Stimulated activated CD4-positive, alpha-beta T cell treated with anti-CD3 and anti-CD28 coated beads, Interleukin-1b, Interleukin-23, amount 100 ng/mL, for 4 hours (primary cell): ENCODE data around the gene FOXN1.
"Not testable (repeated sequence)": the region's sequence is repeated elsewhere in the genome, so short reads cannot be mapped to it uniquely, and the experiment has no call there.

Experiments used
- DNase-seq, 2 donors: peaks; one replicate each; pipeline ENCODE4 v3.0.0-alpha.2; 2020; ENCODE audit warnings: low read depth in 2 of 2

Gene FOXN1, protein sequence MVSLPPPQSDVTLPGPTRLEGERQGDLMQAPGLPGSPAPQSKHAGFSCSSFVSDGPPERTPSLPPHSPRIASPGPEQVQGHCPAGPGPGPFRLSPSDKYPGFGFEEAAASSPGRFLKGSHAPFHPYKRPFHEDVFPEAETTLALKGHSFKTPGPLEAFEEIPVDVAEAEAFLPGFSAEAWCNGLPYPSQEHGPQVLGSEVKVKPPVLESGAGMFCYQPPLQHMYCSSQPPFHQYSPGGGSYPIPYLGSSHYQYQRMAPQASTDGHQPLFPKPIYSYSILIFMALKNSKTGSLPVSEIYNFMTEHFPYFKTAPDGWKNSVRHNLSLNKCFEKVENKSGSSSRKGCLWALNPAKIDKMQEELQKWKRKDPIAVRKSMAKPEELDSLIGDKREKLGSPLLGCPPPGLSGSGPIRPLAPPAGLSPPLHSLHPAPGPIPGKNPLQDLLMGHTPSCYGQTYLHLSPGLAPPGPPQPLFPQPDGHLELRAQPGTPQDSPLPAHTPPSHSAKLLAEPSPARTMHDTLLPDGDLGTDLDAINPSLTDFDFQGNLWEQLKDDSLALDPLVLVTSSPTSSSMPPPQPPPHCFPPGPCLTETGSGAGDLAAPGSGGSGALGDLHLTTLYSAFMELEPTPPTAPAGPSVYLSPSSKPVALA

GRCh38 chr17:28505986-28506665 lies at the start of gene FOXN1:
Gene FOXN1, plus strand, starts transcription at chr17:28506348. Its CDS starts 17,622 bp downstream, at chr17:28523970.
- no peak for DNase-seq

DNA sequence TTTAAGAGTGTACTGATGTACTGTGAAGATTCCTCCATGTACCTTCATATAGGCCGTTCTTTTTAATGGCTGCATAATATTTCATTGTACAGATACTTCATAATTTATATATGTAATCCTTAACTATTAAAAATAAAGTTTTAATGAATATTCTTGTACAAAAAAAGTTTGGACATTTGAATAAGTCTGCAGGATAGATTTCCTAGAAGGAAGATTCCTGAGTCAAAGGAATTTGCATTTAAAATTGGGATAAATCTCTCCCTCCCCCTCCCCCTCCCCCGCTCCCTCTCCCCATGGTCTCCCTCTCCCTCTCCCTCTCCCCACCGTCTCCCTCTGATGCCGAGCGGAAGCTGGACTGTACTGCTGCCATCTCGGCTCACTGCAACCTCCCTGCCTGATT lies 48.3 kb upstream of the FOXN1 start:
- no peak for DNase-seq

- DNase-seq, result not testable (repeated sequence)
Observed at GRCh38 chr17:28458881-28459280, 47.3 kb upstream of the FOXN1 start.

DNA sequence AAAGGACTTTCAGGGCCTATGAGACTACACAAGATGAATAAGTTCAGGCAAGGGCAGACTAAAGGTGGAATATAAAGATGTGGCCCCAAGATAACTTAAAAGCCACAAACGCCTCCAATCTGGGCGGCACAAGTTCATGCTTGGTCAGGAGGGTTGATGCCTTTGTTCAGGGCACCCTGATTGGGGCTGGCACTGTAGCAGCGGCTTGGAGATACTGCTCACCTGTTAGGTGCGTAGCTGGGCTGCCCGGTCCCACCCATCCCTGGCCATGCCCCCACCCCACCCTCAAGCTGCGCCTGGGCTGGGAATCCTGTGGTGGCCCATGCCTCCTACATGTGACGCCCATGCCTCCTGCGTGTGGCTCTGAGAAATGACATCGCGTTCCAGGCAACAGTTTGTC lies 45.2 kb upstream of the FOXN1 start:
- DNase-seq, result no peak

DNA sequence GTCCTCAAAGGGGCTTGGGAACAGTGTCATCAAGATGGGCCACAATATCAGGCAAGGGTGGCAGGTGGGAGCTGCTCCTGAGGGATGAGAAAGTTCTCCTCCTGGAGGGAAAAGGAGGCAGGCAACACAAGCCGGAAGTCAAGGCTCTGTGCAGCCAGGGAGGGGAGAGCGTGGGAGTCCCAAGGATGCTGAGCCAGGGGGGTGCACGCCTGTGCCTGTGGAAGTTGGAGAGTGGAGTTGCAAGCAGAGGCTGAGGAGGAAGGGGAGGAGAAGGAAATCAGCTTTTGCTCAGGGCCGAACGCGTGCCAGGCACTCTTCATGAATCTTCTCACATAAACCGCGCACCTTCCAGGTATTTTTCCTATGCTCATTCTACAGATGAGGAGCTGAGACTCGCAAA lies 40.1 kb upstream of the FOXN1 start:
- DNase-seq, result no peak

- no peak for DNase-seq
Observed at GRCh38 chr17:28466521-28467048, 39.6 kb upstream of the FOXN1 start.

DNA sequence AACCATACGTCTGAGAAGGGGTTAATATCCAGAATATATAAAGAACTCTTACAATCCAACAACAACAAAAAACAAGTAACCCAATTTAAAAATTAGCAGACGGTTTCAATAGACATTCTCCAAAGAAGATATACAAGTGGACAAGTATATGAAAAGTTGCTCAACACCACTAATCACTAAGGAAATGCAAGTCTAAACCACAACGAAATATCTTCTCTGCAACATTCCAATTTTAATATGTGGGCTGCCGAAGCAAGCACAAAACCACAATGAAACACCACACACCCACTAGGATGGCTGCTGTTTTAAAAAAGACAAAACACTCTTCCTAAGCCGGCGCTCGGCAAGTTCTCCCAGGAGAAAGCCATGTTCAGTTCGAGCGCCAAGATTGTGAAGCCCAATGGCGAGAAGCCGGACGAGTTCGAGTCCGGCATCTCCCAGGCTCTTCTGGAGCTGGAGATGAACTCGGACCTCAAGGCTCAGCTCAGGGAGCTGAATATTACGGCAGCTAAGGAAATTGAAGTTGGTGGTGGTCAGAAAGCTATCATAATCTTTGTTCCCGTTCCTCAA lies 38.6 kb upstream of the FOXN1 start:
- DNase-seq, result no peak

DNA sequence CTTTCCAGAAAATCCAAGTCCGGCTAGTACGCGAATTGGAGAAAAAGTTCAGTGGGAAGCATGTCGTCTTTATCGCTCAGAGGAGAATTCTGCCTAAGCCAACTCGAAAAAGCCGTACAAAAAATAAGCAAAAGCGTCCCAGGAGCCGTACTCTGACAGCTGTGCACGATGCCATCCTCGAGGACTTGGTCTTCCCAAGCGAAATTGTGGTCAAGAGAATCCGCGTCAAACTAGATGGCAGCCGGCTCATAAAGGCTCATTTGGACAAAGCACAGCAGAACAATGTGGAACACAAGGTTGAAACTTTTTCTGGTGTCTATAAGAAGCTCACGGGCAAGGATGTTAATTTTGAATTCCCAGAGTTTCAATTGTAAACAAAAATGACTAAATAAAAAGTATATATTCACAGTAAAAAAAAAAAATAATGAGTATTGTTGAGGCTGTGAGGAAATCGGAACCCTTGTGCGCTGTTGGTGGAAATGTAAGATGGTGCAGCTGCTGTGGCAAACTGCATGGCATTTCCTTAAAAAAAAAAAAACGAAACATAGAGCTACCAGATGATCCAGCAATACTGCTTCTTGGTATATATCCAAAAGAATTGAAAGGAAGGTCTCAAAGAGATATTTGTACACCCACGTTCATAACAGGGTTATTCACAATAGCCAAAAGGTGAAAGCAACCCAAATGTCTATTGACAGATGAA lies 38.0 kb upstream of the FOXN1 start:
- DNase-seq, result not testable (repeated sequence)

GRCh38 chr17:28468781-28469180 lies 37.4 kb upstream of the FOXN1 start:
- DNase-seq, result no peak

DNA sequence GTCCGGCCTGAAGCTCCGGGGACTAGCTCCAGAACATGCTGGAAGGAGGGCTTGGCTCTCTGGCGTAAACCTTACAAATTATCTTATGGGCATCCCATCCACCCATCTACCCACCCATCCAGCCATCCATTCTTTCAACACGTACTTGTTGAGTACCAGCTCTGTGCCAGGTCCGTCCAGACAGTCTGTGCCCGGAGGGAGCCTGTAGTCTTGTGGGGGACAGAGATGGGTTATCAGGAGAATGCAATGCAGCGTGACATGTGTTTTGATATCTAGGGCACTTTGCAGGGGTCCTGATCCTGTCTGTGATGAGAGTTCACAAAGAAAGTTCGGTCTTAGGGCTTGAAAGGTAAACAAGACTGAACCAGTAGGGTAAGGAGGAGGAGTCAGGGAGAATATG lies 36.8 kb upstream of the FOXN1 start:
- DNase-seq, result no peak

DNA sequence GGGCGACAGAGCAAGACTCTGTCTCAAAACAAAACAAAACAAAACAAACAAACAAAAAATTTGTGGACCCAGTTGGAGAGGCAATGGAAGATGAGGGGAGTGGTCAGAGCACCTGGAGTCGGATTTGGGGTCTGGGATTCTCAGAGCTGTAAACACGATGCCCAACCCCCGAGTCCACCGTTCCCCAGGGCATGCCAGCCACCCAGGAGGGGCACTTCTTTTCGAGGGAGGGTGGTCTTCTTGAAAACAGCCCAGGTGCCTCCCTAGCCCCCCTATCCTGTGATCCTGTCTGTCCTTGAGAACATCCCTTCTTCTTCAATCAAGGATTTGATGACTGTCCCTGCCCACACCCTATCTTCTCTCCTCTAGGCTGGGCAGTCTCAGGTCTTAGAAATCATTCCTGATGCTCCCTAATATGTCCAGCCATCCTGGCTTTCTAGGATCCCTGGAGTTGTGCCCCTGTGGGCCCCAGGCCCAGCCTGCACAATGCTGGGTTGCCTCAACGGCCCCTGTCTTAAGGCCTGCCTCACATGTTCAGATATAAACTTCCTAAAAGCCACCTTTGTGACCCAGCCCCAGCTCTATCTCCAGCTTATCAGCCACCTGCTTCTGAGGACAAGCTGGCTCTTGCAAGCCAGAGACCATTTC lies 35.8 kb upstream of the FOXN1 start:
- no peak for DNase-seq

DNA sequence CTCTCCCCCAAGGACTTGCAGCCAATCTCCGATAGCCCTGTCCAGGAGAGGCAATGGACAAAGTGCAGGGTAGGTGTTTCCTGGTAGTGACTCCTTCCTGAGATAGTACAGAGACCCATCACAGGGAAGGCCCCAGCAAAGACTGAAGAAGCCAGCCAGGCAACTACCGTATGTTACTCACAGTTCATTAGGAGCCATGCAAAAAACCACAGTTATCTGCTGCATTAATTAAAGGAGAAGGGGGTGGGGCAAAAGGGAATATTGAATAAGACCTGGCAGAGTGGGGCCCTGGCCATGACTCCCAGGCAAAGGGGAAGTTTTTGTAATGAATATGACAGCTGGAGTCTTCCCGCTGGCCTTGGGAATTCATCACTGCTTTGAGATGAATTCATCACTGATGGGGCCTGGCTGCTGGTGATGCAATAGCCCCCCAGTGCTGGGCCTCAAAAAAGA lies 35.2 kb upstream of the FOXN1 start:
- no peak for DNase-seq

DNA sequence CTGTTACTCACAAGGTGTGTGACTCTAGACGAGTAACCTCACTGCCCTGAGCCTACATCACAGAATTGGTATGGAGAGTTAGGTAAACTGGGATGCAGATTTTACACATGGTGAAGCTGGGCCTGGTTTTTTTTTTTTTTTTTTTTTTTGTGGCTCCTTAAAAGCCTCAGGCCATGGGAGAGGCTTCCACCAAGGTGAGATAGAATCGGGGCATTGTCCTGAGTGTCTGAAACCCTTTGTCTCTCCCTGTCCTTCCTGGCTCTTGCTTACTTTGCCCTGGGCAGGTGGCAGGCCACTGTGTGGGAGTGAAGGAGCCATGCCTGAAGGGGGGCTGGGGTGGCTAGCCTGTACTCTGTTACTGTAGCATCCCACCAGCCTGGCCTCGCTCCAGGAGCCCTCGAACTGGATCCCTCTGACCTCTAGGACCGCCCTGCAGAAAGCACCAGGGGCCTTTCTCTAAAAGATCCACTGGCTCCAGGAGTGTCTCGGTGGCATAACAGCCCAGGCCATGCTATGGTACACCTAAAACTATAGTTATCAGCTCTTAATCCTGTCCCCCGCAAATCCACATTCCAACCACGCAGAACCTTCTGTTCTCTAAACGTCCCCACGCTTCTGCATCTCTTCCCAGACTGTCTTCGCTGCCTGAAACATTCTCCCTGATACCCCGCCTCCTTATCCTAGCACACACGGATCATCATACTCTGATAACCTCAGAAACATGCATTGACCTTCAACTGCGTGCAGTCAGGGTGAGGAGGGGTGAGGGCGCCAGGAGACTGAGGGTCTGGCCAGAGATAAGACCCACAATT lies 34.4 kb upstream of the FOXN1 start:
- DNase-seq, result no peak

DNA sequence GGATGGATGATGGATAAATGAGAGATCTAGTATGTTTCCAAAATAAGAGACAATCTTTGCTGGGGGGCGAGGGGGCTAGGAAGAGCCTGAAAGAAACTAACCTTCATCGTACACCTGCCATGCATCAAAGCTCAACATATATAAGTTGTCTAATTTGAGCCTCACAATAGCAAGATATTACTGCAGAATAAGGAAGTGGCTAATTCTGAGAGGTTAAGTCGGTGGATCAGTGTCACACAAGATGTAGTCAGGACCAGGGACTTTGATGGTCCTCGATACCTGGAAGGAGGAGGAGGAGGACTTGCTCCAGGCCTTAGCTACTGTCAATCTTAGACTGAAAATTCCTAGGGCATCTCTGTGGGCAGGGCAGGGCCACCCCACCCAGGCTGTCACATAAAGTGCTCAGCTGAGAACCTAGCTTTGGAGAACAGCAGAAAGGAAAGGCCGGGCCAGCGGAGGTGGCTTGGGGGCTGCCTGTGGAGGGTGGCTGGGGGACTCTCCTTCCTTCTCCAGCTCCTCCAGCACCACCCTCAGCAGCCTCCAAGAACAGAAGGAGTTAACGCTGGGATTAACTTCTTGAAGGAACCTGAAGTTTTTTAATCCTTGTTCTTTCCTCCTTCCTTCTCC lies 33.2 kb upstream of the FOXN1 start:
- DNase-seq, result no peak

- no peak for DNase-seq
Observed at GRCh38 chr17:28473542-28473941, 32.6 kb upstream of the FOXN1 start, which contains the start of gene SLC13A2. Gene SLC13A2, plus strand, starts transcription at chr17:28473644. Its CDS starts 69 bp downstream, at chr17:28473713.

GRCh38 chr17:28474111-28474531 lies 32.0 kb upstream of the FOXN1 start:
- no peak for DNase-seq

DNA sequence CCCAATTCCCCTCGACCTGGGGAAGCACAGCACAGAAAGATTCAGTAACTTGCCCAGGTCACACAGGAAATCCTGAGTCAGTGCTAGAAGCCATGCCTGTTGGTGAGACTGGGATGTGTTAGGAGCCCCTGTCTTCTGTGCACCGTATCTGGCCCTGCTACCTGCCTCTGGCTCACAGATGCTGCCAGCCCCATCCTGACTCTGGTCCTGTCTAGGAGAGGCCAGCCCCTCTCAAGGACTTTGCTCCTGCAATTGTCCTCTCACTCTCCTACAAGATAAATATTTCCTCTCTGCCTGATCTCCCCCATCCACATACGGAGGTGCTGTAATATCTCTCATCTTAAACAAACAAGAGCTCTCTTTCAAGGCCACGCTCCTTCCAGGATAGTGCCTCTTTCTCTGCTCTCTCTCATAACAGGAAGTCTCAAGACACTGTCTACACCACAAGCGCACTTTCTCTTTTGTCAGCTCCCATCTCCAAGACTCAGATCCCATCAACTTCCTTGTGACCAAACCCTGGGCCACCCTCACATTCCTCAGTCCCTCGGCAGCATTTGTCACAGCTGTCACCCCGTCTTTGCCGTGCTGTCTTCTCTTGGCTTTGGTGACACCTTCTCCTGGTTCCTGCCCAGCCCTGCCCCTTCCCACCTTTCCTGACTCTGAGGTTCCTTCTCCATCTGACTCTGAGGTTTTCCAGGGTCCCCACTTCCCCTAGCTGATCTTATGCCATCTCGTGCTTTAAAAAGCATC lies 30.8 kb upstream of the FOXN1 start:
- no peak for DNase-seq

DNA sequence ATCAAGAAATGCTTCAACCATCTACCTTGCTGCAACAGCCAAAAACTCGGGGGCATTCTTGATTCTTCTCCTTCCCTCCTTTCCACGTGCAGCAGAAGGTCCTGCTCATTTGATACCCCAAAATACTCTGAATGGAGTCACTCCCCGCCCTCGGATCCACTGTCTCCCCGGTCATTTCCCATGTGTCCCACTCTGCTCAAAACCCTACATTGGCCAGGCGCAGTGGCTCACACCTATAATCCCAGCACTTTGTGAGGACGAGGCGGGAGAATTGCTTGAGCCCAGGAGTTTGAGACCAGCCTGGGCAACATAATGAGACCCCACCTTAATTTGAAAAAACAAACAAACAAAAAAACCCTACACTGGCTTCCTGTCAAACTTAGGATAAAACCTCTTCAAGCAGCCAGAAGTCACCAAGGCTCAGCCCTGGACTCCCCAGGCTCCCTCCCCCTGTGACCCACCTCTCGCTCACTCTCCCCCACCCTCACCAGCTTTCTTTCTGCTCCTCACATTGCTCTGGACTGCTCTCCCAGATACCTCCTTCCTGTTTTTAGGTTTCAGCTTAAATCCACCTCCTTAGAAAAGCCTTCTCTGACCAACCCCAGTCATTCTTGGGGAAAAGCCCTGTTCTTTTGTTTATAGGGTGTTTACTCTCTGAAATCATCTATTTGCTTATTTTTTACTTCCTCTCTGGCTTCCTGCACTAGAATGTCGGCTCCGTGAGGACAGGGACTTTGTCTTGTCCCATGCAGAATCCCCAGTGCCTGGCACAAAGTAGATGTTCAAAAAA lies 29.9 kb upstream of the FOXN1 start:
- DNase-seq, result no peak
